Measurements from ENCODE around the gene XXYLT1.

The XXYLT1 gene

GRCh38 chr3:195266428-195266827, 4.5 kb downstream of the XXYLT1 start:
- no peak for DNase-seq

GRCh38 chr3:195265363-195265976, 5.5 kb downstream of the XXYLT1 start:
- no peak for DNase-seq

- DNase-seq = no peak
Measured at GRCh38 chr3:195263925-195264600, 6.9 kb downstream of the XXYLT1 start.

- no peak for DNase-seq
Measured at GRCh38 chr3:195263193-195263924, 7.6 kb downstream of the XXYLT1 start.

GRCh38 chr3:195261925-195262324, 9.0 kb downstream of the XXYLT1 start:
- no peak for DNase-seq

- no peak for DNase-seq
Measured at GRCh38 chr3:195260280-195260905, 10.6 kb downstream of the XXYLT1 start.

- peak; percentile 95 for DNase-seq
Measured at GRCh38 chr3:195259475-195260279, 11.3 kb downstream of the XXYLT1 start.

- DNase-seq = no peak
Measured at GRCh38 chr3:195259154-195259474, 11.8 kb downstream of the XXYLT1 start.

- DNase-seq = no peak
Measured at GRCh38 chr3:195258449-195259153, 12.4 kb downstream of the XXYLT1 start.

GRCh38 chr3:195257454-195258448, 13.2 kb downstream of the XXYLT1 start:
- DNase-seq = no peak

GRCh38 chr3:195256639-195257453, 14.1 kb downstream of the XXYLT1 start:
- DNase-seq = no peak

GRCh38 chr3:195255571-195256501, 15.1 kb downstream of the XXYLT1 start:
- no peak for DNase-seq

GRCh38 chr3:195255176-195255500, 15.8 kb downstream of the XXYLT1 start:
- no peak for DNase-seq

- DNase-seq = no peak
Measured at GRCh38 chr3:195254454-195255175, 16.3 kb downstream of the XXYLT1 start.

GRCh38 chr3:195253923-195254432, 17.0 kb downstream of the XXYLT1 start:
- no peak for DNase-seq

- DNase-seq = no peak
Measured at GRCh38 chr3:195251336-195252065, 19.5 kb downstream of the XXYLT1 start.
